Measurements from ENCODE around the gene DMAC2.
"Not testable (repeated sequence)": the region's sequence is repeated elsewhere in the genome, so short reads cannot be mapped to it uniquely, and the experiment has no call there.

DMAC2 gene

GRCh38 chr19:41407271-41407670 lies 32.4 kb downstream of the DMAC2 start:
- DNase-seq: peak; percentile 92
- in situ Hi-C loops (cut with MboI; ENCODE audit: low pct_unique_long_range_greater_than_20kb, low sequenced_read_pairs): no loop called here

GRCh38 chr19:41405776-41406175 lies 33.9 kb downstream of the DMAC2 start:
- in situ Hi-C loops (cut with MboI; ENCODE audit: low pct_unique_long_range_greater_than_20kb, low sequenced_read_pairs): no loop called here
- DNase-seq: no peak

- in situ Hi-C loops (cut with MboI; ENCODE audit: low pct_unique_long_range_greater_than_20kb, low sequenced_read_pairs): no loop called here
These were observed 36.3 kb downstream of the DMAC2 start for GRCh38 chr19:41403181-41403970.

GRCh38 chr19:41402010-41402409 lies 37.7 kb downstream of the DMAC2 start:
- no peak for DNase-seq
- in situ Hi-C loops (cut with MboI; ENCODE audit: low pct_unique_long_range_greater_than_20kb, low sequenced_read_pairs): no loop called here

More at GRCh38 chr19:41403181-41403970, 36.3 kb downstream of the DMAC2 start:
- DNase-seq: no peak

- no peak for DNase-seq
- in situ Hi-C loops (cut with MboI; ENCODE audit: low pct_unique_long_range_greater_than_20kb, low sequenced_read_pairs): no loop called here
These were observed 38.2 kb downstream of the DMAC2 start for GRCh38 chr19:41401483-41401882.

GRCh38 chr19:41399525-41399924 lies 40.2 kb downstream of the DMAC2 start:
- DNase-seq: no peak
- in situ Hi-C loops (cut with MboI; ENCODE audit: low pct_unique_long_range_greater_than_20kb, low sequenced_read_pairs): no loop called here

GRCh38 chr19:41399091-41399490 lies 40.6 kb downstream of the DMAC2 start:
- no peak for DNase-seq
- in situ Hi-C loops (cut with MboI; ENCODE audit: low pct_unique_long_range_greater_than_20kb, low sequenced_read_pairs): no loop called here

GRCh38 chr19:41398598-41398997 lies 41.1 kb downstream of the DMAC2 start:
- in situ Hi-C loops (cut with MboI; ENCODE audit: low pct_unique_long_range_greater_than_20kb, low sequenced_read_pairs): no loop called here
- DNase-seq: no peak

GRCh38 chr19:41398050-41398418 lies 41.7 kb downstream of the DMAC2 start:
- DNase-seq: no peak
- in situ Hi-C loops (cut with MboI; ENCODE audit: low pct_unique_long_range_greater_than_20kb, low sequenced_read_pairs): no loop called here

GRCh38 chr19:41397086-41398049 lies 42.3 kb downstream of the DMAC2 start, which contains the start of the genes BCKDHA and EXOSC5:
Gene BCKDHA, plus strand, starts transcription at chr19:41397818. Its CDS starts 10 bp downstream, at chr19:41397828.
Gene EXOSC5, minus strand, starts transcription at chr19:41397359. Its CDS starts 31 bp downstream, at chr19:41397328.
- DNase-seq: peak; percentile 99
- in situ Hi-C loops (cut with MboI; ENCODE audit: low pct_unique_long_range_greater_than_20kb, low sequenced_read_pairs): no loop called here

- in situ Hi-C loops (cut with MboI; ENCODE audit: low pct_unique_long_range_greater_than_20kb, low sequenced_read_pairs): no loop called here
- DNase-seq: no peak
These were observed 44.4 kb downstream of the DMAC2 start for GRCh38 chr19:41395355-41395754.

- in situ Hi-C loops (cut with MboI; ENCODE audit: low pct_unique_long_range_greater_than_20kb, low sequenced_read_pairs): no loop called here
- no peak for DNase-seq
These were observed 46.9 kb downstream of the DMAC2 start for GRCh38 chr19:41392775-41393174.

- in situ Hi-C loops (cut with MboI; ENCODE audit: low pct_unique_long_range_greater_than_20kb, low sequenced_read_pairs): no loop called here
These were observed 48.1 kb downstream of the DMAC2 start for GRCh38 chr19:41391618-41392017.

GRCh38 chr19:41386442-41386841 lies 53.3 kb downstream of the DMAC2 start:
- in situ Hi-C loops (cut with MboI; ENCODE audit: low pct_unique_long_range_greater_than_20kb, low sequenced_read_pairs): no loop called here

More at GRCh38 chr19:41391618-41392017, 48.1 kb downstream of the DMAC2 start:
- DNase-seq: no peak

GRCh38 chr19:41384351-41384750 lies 55.4 kb downstream of the DMAC2 start:
- no peak for DNase-seq
- in situ Hi-C loops (cut with MboI; ENCODE audit: low pct_unique_long_range_greater_than_20kb, low sequenced_read_pairs): no loop called here

More at GRCh38 chr19:41386442-41386841, 53.3 kb downstream of the DMAC2 start:
- no peak for DNase-seq

GRCh38 chr19:41381536-41381935 lies 58.2 kb downstream of the DMAC2 start:
- DNase-seq; in situ Hi-C loops (cut with MboI; ENCODE audit: low pct_unique_long_range_greater_than_20kb, low sequenced_read_pairs): not testable (repeated sequence)

All from KBM-7 (cell line).